GM18868 (cell line): Measurements from ENCODE around the gene HOXC13.

Source experiments
- ATAC-seq: cut with Tn5 transposase; IDR thresholded peaks from one replicate; pipeline ENCODE4 v1.9.1; 2021; ENCODE audit warnings: mild to moderate bottlenecking, moderate library complexity; ENCODE audit not compliant: unreplicated experiment

Gene HOXC13

DNA sequence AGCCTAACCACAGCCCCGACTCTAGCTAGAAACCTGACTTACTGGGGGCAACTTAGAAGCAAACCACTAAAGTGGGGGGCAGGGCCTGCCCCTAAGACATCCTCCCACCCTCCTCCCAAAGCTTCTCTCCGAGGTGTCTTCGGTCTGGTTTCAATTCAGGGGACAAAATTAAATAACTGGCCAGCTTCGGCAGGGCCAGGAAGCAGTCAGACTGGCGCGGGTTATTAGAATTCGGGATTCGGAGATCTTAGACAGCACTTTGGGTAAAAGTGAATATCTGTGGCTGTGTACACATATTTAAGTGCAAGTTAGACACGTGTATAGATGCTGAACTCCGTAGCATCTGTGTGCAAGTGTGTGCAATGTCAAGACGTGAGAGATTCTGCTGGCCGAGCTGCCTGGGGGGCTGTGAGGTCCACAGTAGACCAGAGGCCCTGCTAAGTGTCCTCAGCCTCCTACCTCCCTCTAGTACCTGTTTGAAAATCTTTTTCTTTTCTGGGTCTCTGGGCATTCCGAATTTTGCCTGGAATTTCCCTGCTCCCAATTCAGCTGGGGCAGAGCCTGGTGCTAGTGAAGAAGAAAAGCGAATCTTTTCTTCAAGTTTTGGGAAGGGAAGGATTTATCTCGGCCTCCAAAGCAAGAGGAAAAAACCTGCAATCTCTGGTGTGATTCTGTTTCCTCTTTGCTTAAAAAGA lies 42.3 kb downstream of the HOXC13 start:
- ATAC-seq, result no peak

DNA sequence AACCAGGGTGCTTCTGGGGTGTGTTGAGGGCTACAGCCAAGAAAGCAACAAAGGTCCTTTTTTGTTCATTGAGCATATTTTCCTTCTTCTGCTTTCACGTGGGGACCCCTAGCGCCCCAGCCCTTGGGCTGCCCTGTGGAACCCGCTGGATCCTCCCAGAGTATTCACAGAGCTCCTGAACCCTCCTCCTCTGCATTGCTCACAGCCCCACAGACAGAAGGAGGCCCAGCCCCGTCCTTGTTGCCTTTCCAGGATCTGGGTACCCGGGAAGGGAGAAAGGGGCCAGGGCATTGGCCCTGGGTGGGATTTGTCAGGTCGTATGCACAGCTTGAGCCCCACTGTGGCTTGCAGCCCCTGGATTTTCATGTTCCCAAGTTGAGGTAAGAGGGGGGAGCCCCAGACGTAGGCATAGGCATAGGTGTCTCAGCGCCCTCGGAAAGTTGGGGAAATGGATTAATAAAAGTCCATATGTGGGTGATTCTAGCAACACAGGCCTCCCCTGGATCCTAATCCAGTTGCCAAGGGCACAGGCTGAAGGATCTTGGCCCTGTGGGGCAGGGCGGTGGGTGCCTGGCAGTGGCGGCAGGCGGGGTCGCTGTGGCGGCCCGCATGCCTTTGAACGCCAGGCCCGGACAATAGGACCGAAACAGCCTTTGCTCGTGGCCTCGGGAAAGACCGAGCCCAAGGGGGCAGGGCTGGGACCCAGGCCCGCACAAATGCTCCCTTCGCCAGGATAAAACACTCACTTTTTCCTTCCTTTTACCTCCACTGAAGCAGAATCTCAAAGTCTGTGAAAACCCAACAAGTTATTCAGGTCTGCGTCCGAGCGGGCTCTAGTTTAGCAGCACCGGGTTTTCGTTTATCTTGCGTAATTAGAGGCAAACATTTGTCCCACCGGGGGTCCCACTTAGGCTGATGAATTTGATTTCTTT lies 43.3 kb downstream of the HOXC13 start:
- ATAC-seq, result no peak

- ATAC-seq, result no peak
Measured at GRCh38 chr12:53982648-53983567, 44.3 kb downstream of the HOXC13 start.

- no peak for ATAC-seq
Measured at GRCh38 chr12:53983568-53983949, 44.9 kb downstream of the HOXC13 start.

DNA sequence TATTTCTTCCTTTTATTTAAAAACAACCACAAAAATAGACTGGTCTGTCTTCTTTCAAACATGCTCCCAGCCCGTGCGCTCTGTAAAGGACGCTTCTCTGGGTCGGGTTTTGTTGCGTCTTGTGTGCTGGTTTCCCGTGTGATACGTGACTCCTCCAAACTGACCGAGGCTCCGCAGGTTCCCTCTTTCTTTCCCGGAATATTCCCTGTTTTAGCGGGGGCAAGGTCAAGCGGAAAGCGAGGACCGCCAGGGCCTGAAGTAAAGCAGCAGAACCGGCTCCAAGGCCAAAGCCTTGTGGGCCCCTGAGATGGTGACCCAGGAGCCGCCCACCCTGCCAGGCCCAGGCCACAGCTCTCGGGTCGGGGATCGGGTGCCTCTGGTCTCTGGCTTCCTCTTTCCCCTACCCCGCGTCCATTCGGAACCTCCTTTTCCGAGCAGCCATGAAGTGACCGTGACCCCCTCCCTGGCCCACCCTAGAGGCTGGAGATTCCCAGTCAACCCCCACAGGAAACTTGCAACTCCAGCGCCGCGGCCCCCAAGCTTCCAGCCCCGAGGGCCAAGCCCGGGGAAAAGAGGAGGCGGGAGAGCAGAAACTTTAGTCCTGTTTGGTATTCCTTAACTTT lies 45.4 kb downstream of the HOXC13 start:
- ATAC-seq, result no peak

DNA sequence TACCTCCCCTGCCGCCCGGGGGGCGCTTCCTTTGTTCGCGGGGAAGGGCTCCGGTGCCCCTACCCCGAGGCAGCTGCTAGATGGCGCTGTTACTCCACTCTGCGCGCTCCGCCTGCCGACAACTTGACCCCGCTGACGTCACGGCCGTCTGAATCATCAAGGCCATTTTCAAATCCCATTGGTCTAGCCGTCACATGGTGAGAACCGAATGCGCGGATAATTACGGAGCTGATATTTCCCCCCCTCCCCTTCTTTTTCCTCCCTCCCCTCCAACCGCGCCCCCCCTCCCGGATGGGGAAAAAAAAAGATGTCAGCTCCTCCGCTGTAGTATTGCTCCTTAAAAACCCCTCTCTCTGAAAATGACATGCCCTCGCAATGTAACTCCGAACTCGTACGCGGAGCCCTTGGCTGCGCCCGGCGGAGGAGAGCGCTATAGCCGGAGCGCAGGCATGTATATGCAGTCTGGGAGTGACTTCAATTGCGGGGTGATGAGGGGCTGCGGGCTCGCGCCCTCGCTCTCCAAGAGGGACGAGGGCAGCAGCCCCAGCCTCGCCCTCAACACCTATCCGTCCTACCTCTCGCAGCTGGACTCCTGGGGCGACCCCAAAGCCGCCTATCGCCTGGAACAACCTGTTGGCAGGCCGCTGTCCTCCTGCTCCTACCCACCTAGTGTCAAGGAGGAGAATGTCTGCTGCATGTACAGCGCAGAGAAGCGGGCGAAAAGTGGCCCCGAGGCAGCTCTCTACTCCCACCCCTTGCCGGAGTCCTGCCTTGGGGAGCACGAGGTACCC lies 46.5 kb downstream of the HOXC13 start, which contains the start of gene HOXC10:
HOXC10 (plus strand) TSS at position 246 of the 791 bp plus-strand sequence; CDS start at position 360, 114 bp downstream.
- ATAC-seq, result peak; percentile 58

GRCh38 chr12:53985692-53985993 lies 47.0 kb downstream of the HOXC13 start:
- ATAC-seq, result no peak

DNA sequence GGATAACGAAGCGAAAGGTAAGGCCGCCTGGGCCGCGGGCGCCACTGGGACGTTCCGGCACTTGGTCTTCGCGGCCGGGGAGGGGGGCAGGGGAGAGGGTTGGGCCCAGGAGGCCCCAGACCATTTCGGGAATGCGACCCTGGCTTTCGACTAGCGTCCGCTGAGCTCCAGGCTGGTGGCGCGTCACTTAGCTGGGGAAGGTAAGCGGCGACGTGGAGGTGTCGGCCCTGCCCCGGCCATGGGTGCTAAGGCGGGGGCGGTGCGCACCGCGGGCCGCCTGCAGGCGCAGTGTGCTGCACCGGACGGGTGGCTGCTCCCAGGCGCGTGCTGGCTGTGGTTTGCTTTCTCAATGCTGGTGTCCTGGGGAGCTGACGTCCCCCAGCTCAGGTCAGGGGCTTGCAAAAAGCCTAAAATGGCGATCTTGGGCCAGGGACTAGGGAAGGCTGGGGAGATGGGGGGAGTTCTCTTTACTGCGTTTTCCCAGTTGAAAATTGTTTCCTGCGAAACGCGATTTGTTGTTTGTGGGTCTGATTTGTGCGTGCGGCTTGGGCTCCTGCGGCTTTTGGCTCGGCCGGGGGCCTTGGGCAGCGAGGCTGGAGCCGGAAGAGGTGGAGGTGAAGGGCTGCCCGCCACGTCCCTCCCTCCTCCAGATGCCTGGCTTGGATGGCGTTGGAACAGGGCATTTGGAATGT lies 47.5 kb downstream of the HOXC13 start:
- no peak for ATAC-seq

DNA sequence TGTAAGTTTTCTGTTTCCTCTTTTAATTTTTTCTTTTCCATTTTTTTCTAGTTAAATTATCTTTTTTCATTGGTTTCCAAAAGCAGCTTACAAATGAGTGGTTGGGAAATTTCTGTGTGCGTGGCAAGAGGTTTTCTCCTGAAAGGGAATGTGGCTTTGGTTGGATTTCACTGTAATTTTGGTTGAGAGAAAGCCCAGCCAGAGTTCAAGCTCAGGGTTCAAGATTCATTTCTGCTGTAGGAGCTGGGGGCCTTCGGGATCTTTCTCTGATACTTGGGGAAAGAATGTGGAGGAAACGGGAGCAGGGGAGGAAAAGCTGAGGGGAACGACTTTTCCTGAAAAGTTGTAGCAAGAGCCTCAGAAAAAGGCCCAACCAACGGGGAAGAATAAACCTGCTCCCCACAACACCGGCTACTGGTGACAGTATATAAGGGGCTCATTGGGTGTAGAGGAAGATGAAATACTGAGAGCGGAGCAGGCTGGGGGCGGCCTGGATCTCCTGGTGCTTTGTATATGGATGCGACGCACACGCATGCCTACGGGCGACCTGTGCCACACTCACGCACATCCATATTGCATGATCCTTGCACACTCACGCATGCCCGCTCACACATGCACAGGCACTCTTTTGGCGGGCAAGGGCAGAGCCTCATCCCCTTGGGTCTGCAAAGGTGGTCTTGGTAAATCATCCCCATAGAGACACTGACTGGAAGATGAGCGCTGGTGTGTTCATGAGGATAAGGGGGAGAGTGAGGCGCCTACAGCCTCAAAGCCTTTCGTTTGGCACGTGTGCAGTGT lies 48.3 kb downstream of the HOXC13 start:
- ATAC-seq, result no peak

DNA sequence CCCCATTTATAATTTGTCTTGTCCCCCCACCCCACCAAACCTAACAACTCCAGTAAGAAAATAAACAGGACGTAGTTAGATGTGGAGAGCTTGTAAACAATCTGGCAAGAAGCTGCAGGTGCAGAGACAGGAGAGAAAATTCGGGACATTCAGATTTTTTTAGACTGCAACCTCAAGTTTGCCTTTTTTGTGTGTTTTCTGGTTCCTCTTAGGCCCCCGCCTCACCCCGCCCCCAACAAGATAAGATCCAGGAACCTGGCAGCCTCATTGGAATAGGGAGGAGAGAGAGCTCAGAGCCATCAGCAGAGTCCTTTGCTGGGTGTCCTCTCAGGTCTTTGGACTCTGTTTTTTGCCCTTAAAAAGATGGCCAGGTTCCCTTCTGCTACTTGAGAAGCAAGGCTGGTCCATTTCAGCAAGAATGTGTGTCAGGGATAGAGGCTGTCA lies 49.2 kb downstream of the HOXC13 start:
- ATAC-seq, result no peak

- ATAC-seq, result no peak
Measured at GRCh38 chr12:53988541-53989226, 50.1 kb downstream of the HOXC13 start.

- ATAC-seq, result no peak
Measured at GRCh38 chr12:53989227-53990113, 50.8 kb downstream of the HOXC13 start.

DNA sequence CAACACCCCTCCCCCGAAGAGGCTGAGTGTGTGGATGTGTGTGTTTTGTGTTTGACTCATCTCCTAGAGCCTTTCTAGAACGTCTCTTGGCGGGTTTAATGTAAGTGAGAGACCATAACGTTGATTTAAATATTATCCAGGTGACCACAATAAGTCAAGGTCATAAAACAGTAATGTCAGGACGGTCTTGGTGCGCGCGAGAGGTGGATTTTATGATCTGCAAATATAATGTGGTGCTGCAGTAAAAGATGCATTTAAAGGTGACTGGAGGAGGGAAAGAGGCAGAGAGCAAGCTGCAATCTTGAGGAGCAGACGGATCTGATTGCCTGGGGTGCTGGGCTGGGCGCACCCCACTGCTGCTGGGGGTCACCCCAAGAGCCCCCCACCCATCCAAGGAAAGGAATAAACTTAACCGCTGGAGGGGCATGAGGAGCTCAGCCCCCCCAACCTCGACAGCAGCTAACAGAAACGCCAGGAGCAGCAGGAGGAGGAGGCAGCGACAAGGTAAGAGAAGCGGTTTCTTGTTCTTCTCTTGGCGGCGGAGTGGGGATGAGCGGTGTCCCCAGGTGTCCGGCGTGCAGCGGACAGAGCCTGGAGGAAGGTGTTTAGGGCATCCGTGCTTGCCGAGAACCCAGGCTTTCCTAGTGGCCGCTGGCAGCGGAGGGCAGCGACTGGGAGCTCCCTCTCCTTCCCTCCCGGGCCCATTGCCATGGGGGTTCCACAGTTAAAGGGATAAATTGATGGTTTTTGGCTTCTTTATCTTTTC lies 51.9 kb downstream of the HOXC13 start:
- ATAC-seq, result no peak

- no peak for ATAC-seq
Measured at GRCh38 chr12:53991077-53991460, 52.4 kb downstream of the HOXC13 start.

- ATAC-seq, result no peak
Measured at GRCh38 chr12:53992377-53992889, 53.8 kb downstream of the HOXC13 start.
